ENCODE measurements around the gene CAMSAP1.

The CAMSAP1 gene

GRCh38 chr9:135877791-135878527, 29.4 kb downstream of the CAMSAP1 start:
- DNase-seq, result no peak

DNA sequence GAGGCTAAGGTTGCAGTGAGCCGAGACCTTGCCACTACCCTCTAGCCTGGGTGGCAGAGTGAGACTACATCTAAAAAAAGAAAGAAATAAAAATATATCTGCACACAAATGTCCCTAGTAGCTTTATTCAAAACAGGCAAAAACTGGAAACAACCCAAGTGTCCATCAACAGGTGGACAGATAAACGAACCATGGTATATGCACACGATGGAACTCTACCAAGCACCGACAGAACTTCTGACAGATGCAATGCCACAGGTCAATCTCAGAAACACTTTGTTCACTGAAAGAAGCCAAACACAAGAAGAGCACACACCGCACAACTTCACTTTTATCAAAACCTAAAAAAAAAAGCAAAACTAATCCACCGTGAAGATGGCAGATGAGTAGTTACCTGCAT, 30.4 kb downstream of the CAMSAP1 start:
- DNase-seq, result no peak

GRCh38 chr9:135874859-135875258, 32.5 kb downstream of the CAMSAP1 start:
- DNase-seq, result no peak

- no peak for DNase-seq
Measured at GRCh38 chr9:135869909-135870308, 37.4 kb downstream of the CAMSAP1 start.

DNA sequence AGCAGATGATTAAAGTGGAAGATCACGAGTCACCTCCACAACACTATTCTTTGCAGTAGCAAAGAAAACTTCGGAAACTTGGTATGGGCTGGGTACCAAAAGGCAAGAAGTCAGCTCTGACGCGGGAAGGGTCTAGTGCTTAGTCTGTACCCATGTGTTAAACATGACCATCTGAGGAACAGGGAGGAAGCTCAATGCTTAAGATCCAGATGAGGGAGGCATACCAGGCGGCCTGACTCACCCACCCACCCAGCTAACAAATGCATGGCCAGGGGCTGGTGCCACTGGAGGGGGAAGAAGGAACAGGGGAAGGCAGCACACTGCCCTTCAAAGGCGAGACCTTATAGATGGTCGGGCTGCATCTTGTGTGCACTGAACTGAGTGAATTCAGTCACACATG, 41.8 kb downstream of the CAMSAP1 start:
- no peak for DNase-seq

GRCh38 chr9:135864447-135865049, 42.8 kb downstream of the CAMSAP1 start:
- peak; percentile 84 for DNase-seq

- DNase-seq, result no peak
Measured at GRCh38 chr9:135862809-135863208, 44.5 kb downstream of the CAMSAP1 start.

- no peak for DNase-seq
Measured at GRCh38 chr9:135858491-135859185, 48.7 kb downstream of the CAMSAP1 start.

- DNase-seq, result no peak
Measured at GRCh38 chr9:135857843-135858242, 49.5 kb downstream of the CAMSAP1 start.

GRCh38 chr9:135857371-135857786, 50.0 kb downstream of the CAMSAP1 start:
- DNase-seq, result no peak

GRCh38 chr9:135851748-135852147, 55.6 kb downstream of the CAMSAP1 start:
- no peak for DNase-seq

DNA sequence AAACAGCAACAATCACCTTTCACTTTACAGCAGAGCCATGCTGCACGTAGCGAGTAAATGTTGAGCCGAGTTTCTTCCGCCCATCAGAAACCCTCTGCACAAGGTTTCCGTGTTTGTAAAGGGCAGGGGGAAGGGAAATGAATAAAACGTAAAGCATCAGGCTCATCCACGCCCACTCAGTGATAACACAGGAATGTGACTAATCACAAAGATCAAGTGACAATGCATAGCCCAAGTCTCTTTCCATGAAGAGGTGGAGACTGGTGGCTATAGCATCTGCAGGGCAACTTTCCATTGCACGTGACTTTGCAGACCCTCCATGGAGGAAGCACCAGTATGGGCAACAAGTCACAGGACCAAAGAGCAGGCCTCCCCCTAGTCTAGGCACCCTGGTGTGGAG, 56.6 kb downstream of the CAMSAP1 start:
- DNase-seq, result peak; percentile 34

GRCh38 chr9:135849181-135849580, 58.2 kb downstream of the CAMSAP1 start:
- DNase-seq, result no peak

DNA sequence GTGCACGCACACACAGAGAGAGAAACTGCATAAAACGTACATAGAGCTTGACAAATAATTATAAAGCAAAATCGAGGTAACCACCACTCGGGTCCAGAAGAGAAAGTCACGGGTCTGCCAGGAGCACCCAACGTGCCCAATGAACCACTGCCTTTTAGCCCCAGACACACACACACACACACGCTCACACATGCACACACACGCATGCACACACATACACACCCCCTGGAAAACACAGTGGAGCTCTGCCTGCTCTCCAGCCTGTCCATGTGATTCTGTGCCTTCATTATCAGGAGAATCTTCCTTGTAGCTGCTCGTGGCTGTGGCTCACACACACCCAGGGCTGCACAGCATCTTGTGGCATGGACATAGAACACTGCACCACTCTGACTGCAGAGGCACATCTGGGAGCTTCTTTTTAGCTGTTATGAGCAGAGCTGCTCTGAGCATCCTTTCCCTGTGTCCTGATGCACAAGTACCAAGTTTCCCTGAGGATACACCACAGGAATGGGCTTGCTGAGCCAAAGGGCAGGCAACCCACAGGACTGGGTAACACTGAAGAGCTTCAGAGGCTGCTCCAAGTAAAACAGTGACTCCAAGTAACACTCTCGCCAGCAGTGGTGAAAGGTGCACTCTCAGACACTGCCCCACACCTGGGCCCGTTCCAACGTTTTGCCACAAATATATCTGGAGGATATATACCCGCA, 58.9 kb downstream of the CAMSAP1 start:
- DNase-seq, result no peak

GRCh38 chr9:135847833-135848232, 59.5 kb downstream of the CAMSAP1 start:
- no peak for DNase-seq

DNA sequence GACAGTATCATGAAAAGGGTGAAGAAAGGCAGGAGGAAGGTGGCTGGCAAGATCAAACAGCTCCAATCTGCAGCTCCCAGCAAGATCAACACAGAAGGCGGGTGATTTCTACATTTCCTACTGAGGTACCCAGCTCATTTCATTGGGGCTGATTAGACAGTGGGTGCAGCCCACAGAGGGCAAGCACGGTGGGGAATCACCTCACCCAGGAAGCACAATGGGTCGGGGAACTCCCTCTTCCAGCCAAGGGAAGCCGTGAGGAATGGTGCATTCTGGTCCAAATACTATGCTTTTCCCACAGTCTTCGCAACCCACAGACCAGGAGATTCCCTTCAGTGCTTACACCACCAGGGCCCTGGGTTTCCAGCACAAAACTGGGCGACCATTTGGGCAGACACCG, 66.8 kb downstream of the CAMSAP1 start:
- DNase-seq, result no peak

- DNase-seq, result no peak
Measured at GRCh38 chr9:135840107-135840506, 67.2 kb downstream of the CAMSAP1 start.

GRCh38 chr9:135839516-135839915, 67.8 kb downstream of the CAMSAP1 start:
- no peak for DNase-seq

- no peak for DNase-seq
Measured at GRCh38 chr9:135835131-135835530, 72.2 kb downstream of the CAMSAP1 start.

DNA sequence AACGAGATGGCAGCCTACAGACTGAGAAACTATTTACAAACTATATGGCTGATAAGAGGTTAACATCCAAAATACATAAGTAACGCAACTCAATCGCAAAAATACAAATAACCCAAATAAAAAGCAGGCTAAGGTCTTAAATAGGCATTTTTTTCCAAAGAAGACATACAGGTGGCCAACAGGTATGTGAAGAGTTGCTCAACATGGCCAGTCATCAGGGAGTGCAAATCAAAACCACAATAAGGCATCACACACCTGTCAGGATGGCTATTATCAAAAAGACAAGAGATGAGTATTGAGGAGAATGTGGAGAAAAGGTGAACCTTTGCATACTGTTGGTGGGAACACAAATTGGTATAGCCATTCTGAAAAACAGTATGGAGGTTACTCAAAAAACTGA, 73.5 kb downstream of the CAMSAP1 start:
- DNase-seq, result no peak

- DNase-seq, result no peak
Measured at GRCh38 chr9:135830496-135830895, 76.8 kb downstream of the CAMSAP1 start.

DNA sequence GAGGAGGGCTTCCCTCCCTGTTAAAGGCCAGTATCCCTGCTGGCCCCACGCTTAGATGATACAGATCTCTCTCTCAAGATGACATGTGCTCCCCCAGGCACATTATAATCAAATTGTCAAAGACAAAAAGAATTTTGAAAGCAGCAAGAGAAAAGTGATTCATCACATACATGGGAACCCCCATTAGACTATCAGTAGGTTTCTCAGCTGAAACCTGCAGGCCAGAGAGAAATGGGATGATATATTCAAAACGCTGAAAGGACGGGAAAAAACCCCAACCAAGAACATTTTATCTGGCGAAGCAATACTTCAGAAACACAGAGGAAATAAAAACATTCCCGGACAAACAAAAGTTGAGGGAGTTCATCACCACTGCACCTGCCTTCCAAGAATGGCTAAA, 78.7 kb downstream of the CAMSAP1 start:
- DNase-seq, result no peak

GRCh38 chr9:135827866-135828580, 79.3 kb downstream of the CAMSAP1 start:
- DNase-seq, result no peak
